SKM-1 treated with dmso at 0.1 percent for 144 hours (cell line): Measurements from ENCODE around the gene LCAT.

Experiments
- DNase-seq: peaks from one replicate; lab custom pipeline; 2025; ENCODE audit not compliant: unreplicated experiment; lab: John Stamatoyannopoulos, UW

Gene LCAT

GRCh38 chr16:67914758-67915495 lies 29.0 kb downstream of the LCAT start:
- no peak for DNase-seq

GRCh38 chr16:67910158-67910557 lies 33.8 kb downstream of the LCAT start:
- no peak for DNase-seq

GRCh38 chr16:67909056-67909742 lies 34.7 kb downstream of the LCAT start:
- DNase-seq = no peak

- DNase-seq = no peak
Observed at GRCh38 chr16:67907397-67908180, 36.3 kb downstream of the LCAT start.

- no peak for DNase-seq
Observed at GRCh38 chr16:67902831-67903230, 41.1 kb downstream of the LCAT start.

GRCh38 chr16:67901734-67902133 lies 42.2 kb downstream of the LCAT start:
- no peak for DNase-seq

GRCh38 chr16:67897231-67897630 lies 46.7 kb downstream of the LCAT start:
- no peak for DNase-seq

- DNase-seq = no peak
Observed at GRCh38 chr16:67893743-67894399, 50.0 kb downstream of the LCAT start.

- peak; percentile 91 for DNase-seq
Observed at GRCh38 chr16:67892899-67893742, 50.8 kb downstream of the LCAT start, which contains the start of gene PSKH1. PSKH1 (plus strand) TSS chr16:67893254; CDS start chr16:67908750, 15,496 bp downstream.

- DNase-seq = no peak
Observed at GRCh38 chr16:67892375-67892774, 51.5 kb downstream of the LCAT start.
